Head of caudate nucleus (tissue), 42 donors: ENCODE measurements around the gene SAA2.
"Not testable (repeated sequence)": the region's sequence is repeated elsewhere in the genome, so short reads cannot be mapped to it uniquely, and the experiment has no call there.

Experiments
- DNase-seq, 42 donors: peaks; one replicate each; pipeline versions ENCODE4 v3.0.0 to v3.0.0-alpha.2; 2020 to 2021; ENCODE audit warnings: mixed read lengths in 7 of 42
- intact Hi-C: fragments of 100-400 bp; cut with DNase I; formaldehyde crosslinking; loops from one replicate; pipeline ENCODE4 v1.15.0; 2022

The SAA2 gene

GRCh38 chr11:18209058-18209457 is 39.4 kb downstream of the SAA2 start:
- intact Hi-C loops: no loop called here
- DNase-seq: no peak

- intact Hi-C loops: no loop called here
- DNase-seq: no peak
Observed at GRCh38 chr11:18204771-18205170, 43.7 kb downstream of the SAA2 start.

DNA sequence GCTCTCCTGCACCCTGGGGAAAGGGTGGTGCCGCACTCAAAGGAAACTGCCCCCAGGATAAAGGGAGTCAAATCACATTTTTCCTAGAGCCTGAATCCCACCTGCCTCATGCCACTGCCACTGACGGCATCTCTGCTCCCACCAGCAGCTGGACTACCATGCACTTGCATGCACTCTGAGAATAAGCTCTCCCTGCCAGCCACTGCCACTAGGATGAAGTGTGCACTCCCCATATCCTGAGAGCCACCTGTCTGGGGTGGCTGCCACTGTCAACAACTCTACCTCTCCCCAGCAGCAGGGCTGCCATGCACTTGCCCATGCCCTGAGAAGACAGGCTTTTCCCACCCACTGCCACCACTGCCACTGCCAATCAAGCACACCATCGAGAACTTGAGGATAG is 44.2 kb downstream of the SAA2 start:
- intact Hi-C loops: no loop called here
- DNase-seq: no peak

DNA sequence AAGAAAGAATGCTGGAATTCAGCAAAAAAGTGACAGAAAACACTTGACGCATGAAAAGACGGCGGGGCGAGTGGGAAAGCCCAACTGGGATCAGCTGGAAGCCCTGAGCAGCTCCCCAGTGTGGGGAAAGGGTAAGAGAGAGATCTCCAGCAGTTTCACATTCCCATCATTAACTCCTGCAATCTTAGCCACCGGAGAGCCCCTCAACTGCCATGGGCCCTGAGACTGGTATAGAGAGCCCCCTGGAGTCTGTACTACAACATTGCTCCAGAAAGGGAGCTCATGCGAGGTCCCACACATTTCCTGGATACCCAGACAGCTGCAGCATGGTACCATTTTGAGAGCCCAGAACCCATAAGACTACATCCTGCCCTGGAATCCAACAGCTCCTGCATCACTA is 44.7 kb downstream of the SAA2 start:
- intact Hi-C loops: no loop called here
- DNase-seq: peak in 1 of 42 donors; percentile 3

DNA sequence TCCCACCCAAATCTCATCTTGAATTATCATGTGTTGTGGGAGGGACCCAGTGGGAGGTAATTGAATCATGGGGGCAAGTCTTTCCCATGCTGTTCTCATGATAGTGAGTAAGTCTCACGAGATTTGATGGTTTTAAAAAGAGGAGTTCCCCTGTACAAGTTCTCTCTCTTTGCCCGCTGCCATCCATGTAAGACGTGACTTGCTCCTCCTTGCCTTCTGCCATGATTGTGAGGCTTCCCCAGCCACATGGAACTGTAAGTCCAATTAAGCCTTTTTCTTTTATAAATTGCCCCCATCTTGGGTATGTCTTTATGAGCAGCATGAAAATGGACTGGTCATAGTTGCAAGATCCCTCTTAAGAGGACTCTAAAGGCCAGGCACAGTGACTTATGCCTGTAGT is 50.7 kb downstream of the SAA2 start:
- intact Hi-C loops, DNase-seq: not testable (repeated sequence)

DNA sequence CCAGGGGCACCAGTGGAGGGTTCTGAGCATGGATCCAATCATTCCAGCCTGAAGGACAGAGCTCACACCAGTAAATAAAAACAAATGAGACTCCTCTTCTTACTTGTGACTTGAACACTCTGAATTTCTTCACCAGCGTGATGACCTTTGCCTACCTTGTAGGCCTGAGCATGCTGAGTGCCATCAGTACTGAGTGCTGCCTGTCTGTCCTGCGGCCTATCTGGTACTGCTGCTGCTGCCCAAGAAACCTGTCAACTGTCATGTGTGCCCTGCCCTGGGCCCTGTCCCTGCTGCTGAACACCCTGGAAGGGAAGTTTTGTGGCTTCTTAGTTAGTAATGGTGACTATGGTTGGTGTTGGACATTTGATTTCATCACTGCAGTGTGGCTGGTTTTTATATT is 51.9 kb downstream of the SAA2 start:
- intact Hi-C loops: no loop called here

More for the DNA sequence above, 51.9 kb downstream of the SAA2 start:
- DNase-seq: no peak
